DOHH2 (cell line): ENCODE measurements around the gene SCIN.
"Not testable (repeated sequence)": the region's sequence is repeated elsewhere in the genome, so short reads cannot be mapped to it uniquely, and the experiment has no call there.

Experiments
- H3F3A ChIP-seq: fragments of 200-600 bp; sonication (generic), shearing (Covaris generic); 2 replicates; pipeline ENCODE4 v1.6.0; 2016; ENCODE audit warnings: antibody characterized with exemption, mild to moderate bottlenecking; ENCODE audit not compliant: control insufficient read depth, insufficient read depth
- H3K27ac ChIP-seq: fragments of 200-600 bp; sonication (generic); 2 replicates; pipeline ENCODE4 v1.5.1; 2014; ENCODE audit warnings: low read depth, mild to moderate bottlenecking, low read length, moderate library complexity
- H3K27me3 ChIP-seq: fragments of 200-600 bp; sonication (generic); 2 replicates; pipeline ENCODE4 v1.6.1; 2014; ENCODE audit warnings: mild to moderate bottlenecking, low read length, mixed read lengths; ENCODE audit not compliant: control insufficient read depth
- H3K36me3 ChIP-seq: fragments of 200-600 bp; sonication (generic); 2 replicates; pipeline ENCODE4 v1.6.1; 2014; ENCODE audit warnings: mild to moderate bottlenecking, low read length, moderate library complexity, mixed read lengths; ENCODE audit not compliant: control insufficient read depth
- H3K4me1 ChIP-seq: fragments of 200-600 bp; sonication (generic); 2 replicates; pipeline ENCODE4 v1.6.1; 2014; ENCODE audit warnings: mild to moderate bottlenecking, low read length, mixed read lengths; ENCODE audit not compliant: control insufficient read depth
- H3K4me2 ChIP-seq: fragments of 200-600 bp; sonication (generic); 2 replicates; pipeline ENCODE4 v1.6.0; 2014; ENCODE audit warnings: mild to moderate bottlenecking, low read length, moderate library complexity
- H3K4me3 ChIP-seq: fragments of 200-600 bp; sonication (generic); 2 replicates; pipeline ENCODE4 v1.5.1; 2014; ENCODE audit warnings: mild to moderate bottlenecking, low read length, mixed read lengths
- H3K79me2 ChIP-seq: fragments of 200-600 bp; sonication (generic); 2 replicates; pipeline ENCODE4 v1.6.1; 2014; ENCODE audit warnings: mild to moderate bottlenecking, low read length, mixed read lengths; ENCODE audit not compliant: control insufficient read depth
- H3K9me2 ChIP-seq: fragments of 200-600 bp; sonication (generic); replicated peaks from 2 replicates; pipeline ENCODE4 v1.6.1; 2014; ENCODE audit warnings: mild to moderate bottlenecking, low read length, mixed read lengths; ENCODE audit not compliant: control insufficient read depth
- H3K9me3 ChIP-seq: fragments of 200-600 bp; sonication (generic); 2 replicates; pipeline ENCODE4 v1.6.1; 2014; ENCODE audit warnings: antibody characterized with exemption, low read length, mixed read lengths; ENCODE audit not compliant: control insufficient read depth, insufficient read depth
- H4K20me1 ChIP-seq: fragments of 200-600 bp; sonication (generic); 2 replicates; pipeline ENCODE4 v1.6.0; 2014; ENCODE audit warnings: low read depth, mild to moderate bottlenecking, antibody characterized with exemption, low read length, moderate library complexity; ENCODE audit not compliant: control insufficient read depth, insufficient read depth
- CTCF ChIP-seq: fragments of 200-600 bp; sonication (generic); IDR thresholded peaks from one replicate; pipeline ENCODE4 v1.5.1; 2014; ENCODE audit warnings: antibody characterized with exemption, mild to moderate bottlenecking, low read depth, low read length; ENCODE audit not compliant: poor library complexity, severe bottlenecking
- EZH2phosphoT487 ChIP-seq: fragments of 200-600 bp; sonication (generic); IDR thresholded peaks from 2 replicates; pipeline ENCODE4 v1.6.1; 2017; ENCODE audit warnings: borderline replicate concordance, mild to moderate bottlenecking, antibody characterized with exemption, low read length, moderate library complexity, mixed read lengths

The SCIN gene

DNA sequence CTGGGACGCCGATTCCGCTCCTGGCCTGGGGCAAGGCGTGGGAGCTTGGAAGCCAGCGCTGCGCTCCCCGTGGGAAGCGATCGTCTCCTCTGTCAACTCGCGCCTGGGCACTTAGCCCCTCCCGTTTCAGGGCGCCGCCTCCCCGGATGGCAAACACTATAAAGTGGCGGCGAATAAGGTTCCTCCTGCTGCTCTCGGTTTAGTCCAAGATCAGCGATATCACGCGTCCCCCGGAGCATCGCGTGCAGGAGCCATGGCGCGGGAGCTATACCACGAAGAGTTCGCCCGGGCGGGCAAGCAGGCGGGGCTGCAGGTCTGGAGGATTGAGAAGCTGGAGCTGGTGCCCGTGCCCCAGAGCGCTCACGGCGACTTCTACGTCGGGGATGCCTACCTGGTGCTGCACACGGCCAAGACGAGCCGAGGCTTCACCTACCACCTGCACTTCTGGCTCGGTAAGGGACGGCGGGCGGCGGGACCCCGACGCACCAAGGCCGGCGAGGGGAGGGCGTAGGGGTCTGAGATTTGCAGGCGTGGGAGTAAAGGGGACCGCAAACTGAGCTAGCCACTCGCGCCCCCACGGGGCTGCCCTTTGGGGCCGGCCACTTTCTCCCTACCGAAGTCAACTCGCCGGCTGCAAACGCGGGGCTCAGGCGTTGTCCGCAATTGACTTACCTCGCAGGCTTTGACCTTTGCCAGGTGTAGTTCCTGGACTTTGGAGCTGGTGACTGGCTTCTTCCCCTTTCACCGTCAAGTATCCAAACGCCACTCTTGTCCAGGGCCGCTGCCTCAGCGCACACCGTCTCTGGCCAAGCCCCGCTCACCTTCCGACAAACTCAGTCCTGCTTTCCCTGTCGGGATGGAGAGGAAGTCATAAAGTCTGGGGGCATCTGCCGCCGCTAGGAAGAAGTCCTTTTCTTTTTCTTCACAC, at the start of gene SCIN:
SCIN (plus strand) TSS at position 187 of the 928 bp plus-strand sequence; CDS start at position 254, 67 bp downstream.
- Histone ChIP-seq H3K4me2 (no peak within 1 kb of the TSS), H3K36me3 (no peaks in the 10 kb centered on the region)

GRCh38 chr7:12524794-12525386, 45.6 kb upstream of the SCIN start:
- TF ChIP-seq CTCF (peak; percentile 64), EZH2phosphoT487 (no peak)
- no peak overlapping the region for H3K4me2 ChIP-seq
- no peaks in the 10 kb centered on the region for H3K9me3 ChIP-seq
- H3K4me3 ChIP-seq = no peak overlapping the region
- H3K36me3 ChIP-seq = no peaks in the 10 kb centered on the region
- H3K9me2 ChIP-seq = no peaks in the 10 kb centered on the region; the same call in 1 of the 2 replicates
- H3K27ac ChIP-seq = no peak overlapping the region
- H4K20me1 ChIP-seq = no peaks in the 10 kb centered on the region
- H3K4me1 ChIP-seq = no peaks in the 10 kb centered on the region
- no peaks in the 10 kb centered on the region for H3F3A ChIP-seq
- no peaks in the 10 kb centered on the region for H3K79me2 ChIP-seq
- no peaks in the 10 kb centered on the region for H3K27me3 ChIP-seq

More for the DNA sequence above, at the start of gene SCIN:
- no peak within 1 kb of the TSS for H3K4me3 ChIP-seq
- no peak within 1 kb of the TSS for H3K27ac ChIP-seq
- H3K27me3 ChIP-seq = no peaks in the 10 kb centered on the region
- no peaks in the 10 kb centered on the region for H3K79me2 ChIP-seq
- no peaks in the 10 kb centered on the region for H3F3A ChIP-seq
- no peaks in the 10 kb centered on the region for H3K9me3 ChIP-seq
- TF ChIP-seq EZH2phosphoT487 (no peak), CTCF (no peak)
- H4K20me1 ChIP-seq = no peaks in the 10 kb centered on the region
- H3K9me2 ChIP-seq = 0 out of 2 replicates have a peak, but pooled peaks cover 2% of the 10 kb centered on the region
- no peaks in the 10 kb centered on the region for H3K4me1 ChIP-seq

GRCh38 chr7:12526693-12527092, 43.8 kb upstream of the SCIN start:
- not testable (repeated sequence) for H3F3A ChIP-seq, H3K27ac ChIP-seq, H3K9me3 ChIP-seq, H3K4me1 ChIP-seq, H3K9me2 ChIP-seq, H3K27me3 ChIP-seq, H3K79me2 ChIP-seq, H4K20me1 ChIP-seq, H3K4me3 ChIP-seq, H3K4me2 ChIP-seq, H3K36me3 ChIP-seq

DNA sequence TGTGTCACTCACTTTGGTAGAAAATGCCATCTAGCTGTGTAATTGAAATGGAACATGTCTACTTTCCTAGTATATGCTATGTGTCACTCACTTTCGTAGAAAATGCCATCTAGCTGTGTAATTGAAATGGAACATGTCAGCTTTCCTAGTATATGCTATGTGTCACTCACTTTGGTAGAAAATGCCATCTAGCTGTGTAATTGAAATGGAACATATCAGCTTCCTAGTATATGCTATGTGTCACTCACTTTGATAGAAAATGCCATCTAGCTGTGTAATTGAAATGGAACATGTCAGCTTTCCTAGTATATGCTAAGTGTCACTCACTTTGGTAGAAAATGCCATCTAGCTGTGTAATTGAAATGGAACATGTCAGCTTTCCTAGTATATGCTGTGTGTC, 42.9 kb upstream of the SCIN start:
- not testable (repeated sequence) for H3K36me3 ChIP-seq, H3K27ac ChIP-seq, H3K4me3 ChIP-seq, H3K4me1 ChIP-seq, H3K9me3 ChIP-seq, H3K4me2 ChIP-seq, H3K27me3 ChIP-seq, H3F3A ChIP-seq, H3K79me2 ChIP-seq, H3K9me2 ChIP-seq, H4K20me1 ChIP-seq
